GM12892 (cell line): ENCODE measurements around the gene SPRN.

Experiments used
- POLR2A ChIP-seq: IDR thresholded peaks from 2 replicates; pipeline ENCODE4 v1.6.1; 2011; ENCODE audit warnings: low read depth, low read length, control low read depth
- POLR2AphosphoS5 ChIP-seq: IDR thresholded peaks from 2 replicates; pipeline ENCODE4 v1.6.1; 2011; ENCODE audit warnings: low read depth, low read length, control low read depth
- TAF1 ChIP-seq: IDR thresholded peaks from 2 replicates; pipeline ENCODE4 v1.6.1; 2011; ENCODE audit warnings: low read depth, mild to moderate bottlenecking, control low read depth, low read length, borderline replicate concordance

- TF ChIP-seq POLR2A, result peak; percentile 94
- TF ChIP-seq POLR2AphosphoS5, result peak; percentile 96
- peak; percentile 74 for TF ChIP-seq TAF1
These were observed 30.3 kb downstream of the SPRN start, which contains the start of gene MTG1 for GRCh38 chr10:133394064-133394663.
